GM19455 (cell line): ENCODE results near the gene PCDH8.
"Not testable (repeated sequence)": the region's sequence is repeated elsewhere in the genome, so short reads cannot be mapped to it uniquely, and the experiment has no call there.

Source experiments
- ATAC-seq: cut with Tn5 transposase; IDR thresholded peaks from one replicate; pipeline ENCODE4 v1.9.1; 2021; ENCODE audit not compliant: unreplicated experiment

The PCDH8 gene

DNA sequence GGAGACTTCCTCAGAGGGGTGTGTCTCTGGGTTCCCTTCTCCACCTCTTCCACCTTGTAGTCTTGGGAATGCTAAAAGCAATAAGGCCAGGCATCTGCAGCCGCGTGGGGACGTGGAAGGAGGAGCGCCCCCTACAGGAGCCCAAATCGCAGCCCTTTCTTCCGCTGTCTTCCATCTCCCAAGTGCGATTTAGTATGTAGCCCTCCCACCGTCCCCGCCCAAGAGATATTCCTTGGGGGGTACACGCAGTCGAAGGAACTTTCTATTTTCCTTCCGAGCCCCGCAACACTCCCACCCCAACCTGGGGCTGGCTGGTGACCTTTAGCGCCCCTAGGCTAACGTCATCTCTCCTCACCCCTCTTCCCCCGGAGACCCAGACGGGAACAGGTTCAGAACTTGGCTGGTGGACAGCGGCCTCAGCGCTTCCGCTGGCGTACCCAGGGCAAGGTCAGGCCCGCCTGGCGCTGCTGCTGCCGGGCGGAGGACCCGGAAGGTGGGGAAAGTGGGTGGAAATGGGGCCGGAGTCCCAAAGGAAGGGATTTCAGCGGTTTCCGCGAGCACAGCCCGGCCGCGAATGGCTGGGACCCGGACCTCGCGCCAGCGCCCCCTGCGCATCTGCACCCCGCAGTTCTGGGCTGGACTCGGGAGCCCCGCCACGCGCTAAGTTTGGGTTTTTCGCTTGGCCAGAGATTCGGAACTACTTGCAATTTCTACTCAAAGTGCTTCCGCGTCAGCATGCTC, 2.1 kb upstream of the PCDH8 start:
- ATAC-seq: peak; percentile 49

DNA sequence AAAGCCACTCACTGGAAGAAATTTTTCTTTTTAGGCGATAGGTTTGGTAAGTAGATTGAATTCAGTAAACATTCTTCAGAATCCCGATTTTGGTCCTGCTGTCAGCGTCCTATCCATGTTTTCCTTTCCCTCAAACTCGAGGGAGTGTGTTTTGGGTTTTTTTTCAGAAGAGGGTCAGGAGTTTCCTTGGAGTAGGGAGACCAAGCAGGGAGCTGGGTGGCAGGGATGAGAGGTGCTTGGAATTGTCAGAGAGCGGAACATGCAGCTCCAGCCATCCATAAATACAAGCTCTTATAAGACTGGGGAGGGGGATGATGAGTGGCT, 1.6 kb upstream of the PCDH8 start:
- no peak for ATAC-seq

DNA sequence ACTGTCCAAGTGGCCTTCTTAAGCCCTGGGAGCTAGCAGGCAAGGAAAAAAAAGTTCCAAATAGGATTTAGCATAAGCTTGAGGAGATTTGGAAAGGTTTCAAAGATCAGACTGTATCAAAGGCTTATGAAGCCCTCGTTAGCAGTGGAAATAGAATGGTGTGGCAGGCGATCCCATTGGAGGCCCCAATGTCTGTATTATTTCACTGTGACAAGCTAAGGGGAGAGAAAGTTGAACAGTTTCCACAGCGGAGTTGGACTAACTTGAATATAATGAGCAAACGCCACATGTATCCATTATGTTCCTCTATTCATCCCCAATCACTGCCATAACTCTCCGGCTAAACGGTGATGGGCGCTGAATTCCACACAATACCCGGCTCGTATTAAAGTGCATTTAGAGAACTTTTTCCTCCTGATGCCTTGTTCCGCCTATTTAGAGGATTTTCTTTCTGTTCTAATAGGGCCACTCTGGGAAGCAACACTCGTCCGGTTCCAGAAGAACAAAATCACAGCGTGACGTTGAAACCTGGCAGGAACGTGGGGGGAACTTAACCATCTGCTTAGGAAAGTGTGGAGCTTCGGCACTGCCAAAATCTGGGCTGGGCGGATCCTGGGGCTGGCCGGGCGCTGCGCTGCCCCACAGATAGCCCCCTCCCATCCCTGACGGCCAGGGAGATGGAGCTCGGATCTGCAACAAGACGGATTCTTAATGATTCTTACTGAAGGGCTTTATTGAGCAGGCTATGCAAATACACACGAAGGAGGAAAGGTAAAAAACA, 1.0 kb upstream of the PCDH8 start:
- no peak for ATAC-seq

DNA sequence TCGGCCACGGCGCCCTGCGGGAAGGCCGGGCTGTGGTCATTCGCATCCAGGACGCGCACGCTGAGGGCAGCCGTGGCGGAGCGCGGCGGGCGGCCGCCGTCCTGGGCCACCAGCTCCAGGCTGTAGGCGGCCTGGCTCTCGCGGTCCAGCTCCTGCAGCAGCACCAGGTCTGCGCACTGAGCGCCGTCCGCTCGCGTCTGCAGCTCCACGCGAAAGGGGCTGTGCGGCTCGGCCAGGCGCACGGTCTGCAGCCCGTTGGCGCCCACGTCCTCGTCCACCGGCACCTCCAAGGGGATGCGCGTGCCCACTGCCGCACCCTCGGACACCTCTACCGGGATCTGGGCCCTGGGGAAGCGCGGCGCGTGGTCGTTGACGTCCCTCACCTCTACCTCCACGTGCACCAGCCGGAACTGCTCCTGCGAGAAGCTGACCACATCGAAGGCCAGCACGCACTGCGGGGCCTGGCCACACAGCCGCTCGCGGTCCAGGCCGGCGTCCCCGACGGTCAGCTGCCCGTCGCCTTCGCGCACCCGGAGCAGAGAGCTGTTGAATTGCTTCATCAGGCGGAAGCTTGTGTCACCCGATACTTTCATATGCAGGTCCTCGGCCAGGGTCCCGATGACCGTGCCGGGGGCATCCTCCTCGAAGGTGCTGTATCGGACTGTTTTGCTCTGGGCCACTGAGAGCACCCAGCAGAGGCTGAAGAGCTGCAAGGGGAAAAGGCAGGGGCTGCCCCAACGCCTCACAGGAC, 583 bp downstream of the PCDH8 start:
- ATAC-seq: no peak

DNA sequence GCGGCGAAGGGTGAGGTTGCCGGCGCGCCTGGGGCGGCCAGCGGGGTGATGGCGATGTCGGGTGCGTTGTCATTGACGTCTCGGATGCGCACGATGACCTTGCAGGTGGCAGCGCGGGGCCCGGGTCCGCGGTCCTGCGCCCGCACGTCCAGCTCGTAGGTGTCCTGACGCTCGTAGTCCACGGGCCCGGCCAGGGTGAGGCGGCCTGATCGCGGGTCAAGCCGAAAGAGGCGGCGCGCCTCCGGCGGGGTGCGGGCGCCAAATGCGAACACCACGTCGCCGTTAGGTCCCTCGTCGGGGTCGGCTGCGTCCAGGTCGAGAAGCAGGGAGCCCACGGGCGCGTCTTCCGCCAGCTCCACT, 1.1 kb downstream of the PCDH8 start:
- ATAC-seq: no peak

DNA sequence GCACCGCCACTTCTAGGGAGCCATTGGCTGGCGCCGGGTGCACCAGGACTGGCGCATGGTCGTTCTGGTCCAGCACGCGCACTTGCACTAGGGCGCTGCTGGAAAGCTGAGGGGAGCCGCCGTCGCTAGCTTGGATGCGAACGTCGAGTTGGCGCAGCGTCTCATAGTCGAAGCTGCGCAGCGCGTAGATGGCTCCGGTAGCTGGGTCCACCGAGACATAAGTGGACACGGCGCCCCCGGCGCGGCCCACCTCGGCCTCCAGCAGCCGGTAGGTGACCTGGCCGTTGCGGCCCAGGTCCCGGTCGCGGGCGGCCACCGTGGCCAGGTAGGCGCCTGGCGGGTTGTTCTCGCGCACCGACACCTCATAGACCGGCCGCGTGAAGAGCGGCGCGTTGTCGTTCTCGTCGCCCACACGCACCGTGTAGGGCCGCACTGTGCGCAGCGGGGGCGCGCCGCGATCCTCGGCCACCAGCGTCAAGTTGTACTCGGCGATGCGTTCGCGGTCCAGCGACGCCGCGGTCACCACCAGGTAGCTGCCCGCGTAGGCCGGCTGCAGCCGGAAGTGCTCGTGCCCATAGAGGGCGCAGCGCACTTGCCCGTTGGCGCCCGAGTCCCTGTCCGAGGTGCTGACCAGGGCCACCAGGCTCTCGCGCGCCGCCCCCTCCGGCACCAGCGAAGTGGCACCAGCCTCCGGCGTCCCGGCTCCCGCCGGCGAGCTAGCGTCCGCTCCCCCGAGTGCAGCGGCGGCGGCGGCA, 1.7 kb downstream of the PCDH8 start:
- ATAC-seq: no peak

DNA sequence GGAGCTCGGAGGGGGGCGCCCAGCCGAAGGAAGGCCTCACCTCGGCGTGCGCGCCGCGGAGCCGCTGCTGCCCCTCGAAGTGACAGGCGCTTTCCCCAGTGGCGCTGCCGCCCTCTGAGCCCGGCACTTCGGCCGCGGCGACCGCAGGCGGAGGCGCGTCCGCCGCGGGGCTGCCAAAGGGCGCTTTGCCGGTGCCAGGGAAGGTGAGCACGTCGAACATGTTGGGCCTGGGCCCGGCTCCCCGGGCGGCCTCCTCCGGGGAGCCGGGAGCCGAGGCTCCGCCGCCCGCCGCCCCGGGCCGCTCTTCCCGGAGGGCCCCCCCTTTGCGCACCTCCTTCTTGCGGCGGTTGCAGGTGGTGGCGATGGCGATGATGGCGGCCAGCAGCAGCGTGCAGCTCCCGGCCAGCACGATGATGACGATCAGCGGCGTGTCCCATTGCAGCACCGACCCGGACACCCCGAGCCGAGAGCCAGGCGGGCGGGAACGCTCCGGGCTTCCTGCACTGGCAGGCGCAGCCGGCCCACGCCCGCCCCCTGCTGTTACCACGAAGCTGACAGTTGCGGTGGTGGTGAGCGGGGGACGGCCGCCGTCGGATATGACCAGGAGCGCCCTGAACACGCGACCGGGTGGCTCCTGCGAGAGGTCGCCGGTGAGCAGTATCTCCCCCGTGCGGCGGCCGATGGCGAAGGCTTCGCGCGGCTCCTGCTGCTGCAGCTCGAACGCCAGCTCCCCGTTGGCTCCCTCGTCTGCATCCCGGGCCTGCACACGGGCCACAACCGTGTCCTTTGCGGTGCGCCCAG, 2.5 kb downstream of the PCDH8 start:
- no peak for ATAC-seq

DNA sequence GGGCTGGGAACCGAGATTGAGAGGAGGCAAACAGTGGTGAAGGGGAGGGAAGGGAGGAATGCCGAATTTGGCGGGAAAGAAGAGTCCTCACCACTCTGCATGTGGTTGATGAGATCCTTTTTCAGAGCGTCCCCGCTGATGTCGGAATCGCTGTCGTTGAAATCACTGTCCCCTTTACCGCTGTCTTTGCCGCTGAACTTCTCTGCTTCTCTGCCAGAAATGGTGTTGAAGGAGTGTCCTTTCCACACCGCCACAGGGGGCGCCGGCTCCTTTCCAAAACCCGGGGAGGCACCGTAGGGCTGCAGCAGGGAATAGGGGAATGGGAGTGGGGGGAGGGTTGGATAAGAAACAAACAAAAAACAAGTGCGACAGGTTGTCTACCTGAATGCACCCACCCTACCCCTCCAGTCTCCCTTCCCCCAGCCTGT, 3.1 kb downstream of the PCDH8 start:
- ATAC-seq: no peak

DNA sequence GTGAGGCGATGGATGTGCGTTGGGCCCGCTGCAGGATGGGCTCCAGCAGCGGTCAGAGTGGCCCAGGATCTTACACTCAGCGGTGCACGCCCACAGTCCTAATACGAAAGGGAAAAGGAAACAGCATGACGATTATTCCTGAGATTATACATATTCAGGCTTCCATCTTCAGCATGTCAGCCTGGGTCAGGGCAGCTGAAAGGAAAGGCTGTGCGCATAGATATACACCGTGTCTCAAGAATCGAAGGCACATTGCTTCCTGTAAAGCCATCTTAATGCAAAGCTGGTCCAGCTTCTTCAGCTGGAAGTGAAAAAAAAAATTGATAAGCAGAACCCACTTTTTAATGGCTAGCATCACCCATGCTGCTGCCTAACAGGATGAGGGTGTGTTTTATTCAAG, 3.6 kb downstream of the PCDH8 start:
- no peak for ATAC-seq

DNA sequence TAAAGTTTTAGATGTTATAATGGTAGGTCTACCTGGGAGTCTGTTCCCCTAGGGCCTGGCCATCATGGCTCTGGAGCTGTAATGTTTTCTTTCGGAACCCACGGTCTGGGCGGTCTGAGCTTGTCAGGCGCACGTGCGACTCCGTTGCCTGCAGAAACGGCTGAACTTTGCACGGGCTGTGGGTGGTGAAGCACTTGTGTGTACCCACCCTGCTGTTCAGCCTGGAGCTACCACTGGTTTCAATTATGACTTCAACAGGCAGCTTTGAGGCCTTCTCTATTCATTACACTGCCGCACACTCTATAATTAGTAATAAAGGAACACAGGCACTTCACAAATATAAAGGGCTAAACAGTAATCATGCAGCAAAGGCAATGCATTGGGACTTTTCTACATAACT, 6.0 kb downstream of the PCDH8 start:
- no peak for ATAC-seq

DNA sequence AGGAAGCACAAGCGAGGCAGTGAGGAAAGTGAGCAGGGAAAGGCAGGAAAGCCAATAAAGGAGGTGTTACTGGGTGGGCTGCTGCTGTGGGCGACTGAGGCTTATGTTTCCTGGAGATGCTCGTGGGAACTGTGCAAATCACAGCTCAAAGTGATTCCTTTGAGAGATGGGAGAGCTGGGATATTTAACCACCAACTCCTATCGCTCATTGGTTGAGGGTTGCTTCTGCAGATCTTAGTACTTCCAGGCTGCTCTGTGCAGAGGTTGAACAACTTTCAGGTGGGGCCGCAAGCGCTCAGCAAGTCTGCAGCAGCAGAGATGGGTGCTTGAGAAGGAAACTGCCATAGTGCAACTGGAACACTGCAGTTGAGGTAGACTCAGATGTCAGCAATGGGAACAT, 8.4 kb downstream of the PCDH8 start:
- ATAC-seq: no peak

DNA sequence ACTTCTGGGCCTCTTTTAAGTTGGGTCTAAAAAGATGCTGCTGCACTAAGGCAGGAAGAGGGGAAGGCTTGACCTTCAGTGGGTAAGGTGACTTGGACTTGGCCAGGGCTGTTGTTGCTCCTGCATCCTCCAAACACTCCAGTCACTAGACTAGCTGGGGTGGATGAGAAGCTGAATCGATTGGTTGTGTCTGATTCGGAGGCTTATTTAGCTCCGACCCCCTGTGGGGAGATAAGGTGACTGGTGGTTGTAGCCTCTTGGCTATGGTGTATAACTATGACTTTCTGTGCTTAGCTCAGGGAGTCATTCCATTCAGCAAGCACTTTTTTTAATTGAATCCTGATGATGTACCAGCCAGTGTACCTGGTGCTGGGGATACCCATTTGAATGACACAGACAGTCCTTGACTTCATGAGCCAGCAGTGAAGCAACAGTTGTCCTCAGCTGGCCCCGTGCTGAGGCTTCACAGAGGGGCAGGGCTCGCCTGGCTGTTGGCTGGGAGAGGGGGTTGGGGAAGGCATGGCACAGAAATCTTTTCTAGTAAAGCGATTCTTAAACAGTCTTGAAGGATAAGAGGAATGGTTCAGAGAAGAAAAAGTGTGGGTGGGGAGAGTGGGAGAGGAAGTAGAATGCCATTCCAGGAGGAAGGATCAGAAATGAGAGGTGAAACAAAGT, 9.9 kb downstream of the PCDH8 start:
- no peak for ATAC-seq

DNA sequence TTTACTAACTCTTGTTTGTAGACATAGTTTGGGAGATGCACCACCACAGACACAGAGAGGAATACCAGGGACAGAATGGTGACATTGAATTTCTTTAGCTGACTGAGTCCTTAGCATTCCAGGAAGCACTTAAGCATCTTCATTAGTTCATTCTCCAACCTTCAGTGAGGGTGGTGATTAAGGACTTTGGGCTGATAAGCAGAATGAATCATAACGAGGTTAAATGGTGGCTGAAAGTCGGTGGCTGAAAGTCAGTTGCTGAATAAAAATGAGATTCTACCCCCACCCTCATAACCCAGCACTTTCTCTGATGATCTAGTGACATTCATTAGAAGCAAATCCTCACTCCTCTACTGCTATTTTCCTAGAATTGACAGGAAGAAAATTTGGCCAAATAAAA, 10.6 kb downstream of the PCDH8 start:
- no peak for ATAC-seq

DNA sequence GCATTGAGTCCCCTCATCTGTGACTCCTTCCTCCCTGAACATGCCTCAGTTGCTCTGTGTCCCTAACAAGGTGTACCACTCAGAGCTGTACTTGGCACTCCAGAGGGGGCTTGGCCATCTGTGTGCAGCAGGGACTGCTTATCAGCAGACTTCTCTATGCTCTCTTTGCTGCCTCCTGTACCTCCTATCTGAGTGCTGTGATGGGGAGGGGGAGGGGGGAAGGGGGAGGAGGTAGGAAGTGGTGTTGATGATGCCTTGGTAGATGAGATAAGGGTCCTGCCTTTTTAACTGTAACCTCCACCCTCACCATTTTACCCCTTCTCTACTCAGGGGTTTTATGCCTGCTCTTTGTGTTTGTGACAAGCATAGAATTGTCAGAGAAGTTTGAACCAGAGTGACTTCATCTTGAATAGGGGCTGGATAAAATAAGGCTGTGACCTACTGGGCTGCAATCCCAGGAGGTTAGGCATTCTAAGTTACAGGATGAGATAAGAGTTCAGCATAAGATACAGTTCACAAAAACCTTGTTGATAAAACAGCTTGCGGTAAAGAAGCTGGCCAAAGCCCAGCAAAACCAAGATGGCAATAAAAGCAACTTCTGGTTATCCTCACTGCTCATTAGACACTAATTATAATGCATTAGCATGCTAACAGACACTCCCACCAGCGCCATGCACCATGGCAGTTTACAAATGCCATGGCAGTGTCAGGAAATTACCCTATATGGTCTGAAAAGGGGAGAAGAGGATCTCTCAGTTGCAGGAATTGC, 13.2 kb downstream of the PCDH8 start:
- no peak for ATAC-seq

DNA sequence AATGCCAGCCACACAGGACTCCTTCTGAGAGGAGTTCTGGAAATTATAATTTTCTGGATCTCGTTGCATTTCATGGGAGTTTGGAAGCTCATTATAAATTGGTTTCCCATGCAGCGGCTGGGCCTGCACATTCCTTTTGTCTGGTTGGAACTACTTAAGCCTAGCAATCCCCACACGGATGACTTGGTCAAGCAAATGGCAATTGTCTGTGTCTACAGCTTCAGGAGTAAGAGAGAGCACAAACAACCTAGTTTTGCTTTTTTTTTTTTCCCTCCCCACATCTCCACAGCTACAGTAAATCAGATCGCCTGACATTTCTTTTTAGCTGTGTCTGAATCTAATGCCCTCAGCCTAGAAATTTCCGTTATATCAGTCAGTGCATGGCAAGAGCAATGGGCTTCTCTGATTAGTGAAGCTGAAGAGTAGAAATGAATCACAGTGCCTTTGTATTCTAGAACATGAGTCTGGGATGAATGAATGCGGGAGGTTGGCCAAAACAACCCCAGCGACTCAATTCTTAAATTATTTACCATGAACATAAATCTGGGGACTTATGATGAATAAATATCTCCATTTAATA, 15.1 kb downstream of the PCDH8 start:
- ATAC-seq: no peak

DNA sequence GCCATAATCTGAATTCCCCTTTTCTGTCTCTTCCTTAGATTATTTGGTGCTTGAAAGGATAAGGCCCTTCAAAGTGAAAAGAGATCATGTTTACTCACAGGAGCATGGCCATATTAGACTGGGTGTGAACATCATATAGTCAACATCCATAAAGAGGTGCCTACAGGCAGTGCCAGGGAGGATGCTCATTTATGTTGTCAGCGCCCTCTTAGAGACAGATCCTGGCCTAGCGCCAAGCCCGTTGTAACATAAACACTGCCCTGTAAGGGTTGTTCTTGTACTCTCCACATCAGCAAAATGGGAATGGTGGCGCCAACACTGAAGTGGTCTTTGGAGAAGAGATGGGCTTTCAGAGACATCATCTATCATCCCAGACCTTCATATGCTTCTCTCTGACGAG, 16.1 kb downstream of the PCDH8 start:
- no peak for ATAC-seq

DNA sequence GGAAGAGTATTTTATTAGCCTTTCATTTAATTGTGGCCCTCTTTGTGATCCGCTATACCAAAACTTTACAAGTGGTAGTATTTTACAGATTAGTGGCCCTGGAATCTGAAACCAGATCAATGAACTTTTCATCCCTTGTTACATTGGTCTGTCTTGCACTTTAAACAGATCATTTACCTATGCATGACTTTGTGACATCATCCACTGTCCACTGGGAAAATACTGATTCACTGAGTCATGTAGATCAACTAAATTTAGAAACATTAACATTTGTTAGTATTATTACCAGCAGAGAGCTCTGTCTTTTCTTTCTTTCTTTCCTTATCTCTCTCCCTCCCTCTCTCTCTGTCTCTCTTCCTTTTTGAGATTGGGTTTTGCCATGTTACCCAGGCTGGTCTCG, 17.5 kb downstream of the PCDH8 start:
- no peak for ATAC-seq

DNA sequence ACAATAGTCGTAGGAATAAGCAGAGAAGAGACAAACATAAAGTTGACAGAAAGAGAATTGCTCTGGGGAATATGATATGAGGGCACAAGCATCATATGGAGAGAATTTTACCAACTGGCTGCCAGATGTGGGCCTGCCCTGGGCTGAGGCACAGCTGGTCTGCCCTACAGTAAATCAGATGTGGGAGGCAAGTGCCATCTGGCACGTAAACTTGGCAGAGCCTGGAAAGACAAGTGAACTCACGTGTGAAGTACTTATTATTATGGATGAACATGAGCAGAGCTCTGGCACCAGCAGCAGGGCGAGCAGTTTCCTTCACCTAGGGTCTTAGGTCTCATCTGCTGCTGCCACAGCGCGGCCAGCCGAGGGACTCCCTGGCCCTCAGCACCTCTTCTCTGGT, 20.6 kb downstream of the PCDH8 start:
- no peak for ATAC-seq

DNA sequence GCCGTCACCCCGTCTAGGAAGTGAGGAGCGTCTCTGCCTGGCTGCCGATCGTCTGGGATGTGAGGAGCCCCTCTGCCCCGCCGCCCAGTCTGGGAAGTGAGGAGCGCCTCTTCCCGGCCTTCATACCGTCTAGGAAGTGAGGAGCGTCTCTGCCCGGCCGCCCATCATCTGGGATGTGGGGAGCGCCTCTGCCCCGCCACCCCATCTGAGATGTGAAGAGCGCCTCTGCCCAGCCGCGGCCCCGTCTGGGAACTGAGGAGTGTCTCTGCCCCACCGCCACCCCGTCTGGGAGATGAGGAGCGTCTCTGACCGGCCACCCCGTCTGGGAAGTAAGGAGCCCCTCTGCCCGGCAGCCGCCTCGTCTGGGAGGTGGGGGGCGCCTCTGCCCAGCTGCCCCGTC, 30.6 kb downstream of the PCDH8 start:
- ATAC-seq: not testable (repeated sequence)
